ENCODE results near the gene ALOX12. TPM values are rescaled to one million over a fixed set of nuclear protein-coding genes. Genes with fewer than 3 reads are reported as not detected.

The ALOX12 gene
- polyA plus RNA-seq, 1 donor (not counting 4 experiments of a cell fraction or from before 2014, with no cell fraction given): 0.35 TPM

DNA sequence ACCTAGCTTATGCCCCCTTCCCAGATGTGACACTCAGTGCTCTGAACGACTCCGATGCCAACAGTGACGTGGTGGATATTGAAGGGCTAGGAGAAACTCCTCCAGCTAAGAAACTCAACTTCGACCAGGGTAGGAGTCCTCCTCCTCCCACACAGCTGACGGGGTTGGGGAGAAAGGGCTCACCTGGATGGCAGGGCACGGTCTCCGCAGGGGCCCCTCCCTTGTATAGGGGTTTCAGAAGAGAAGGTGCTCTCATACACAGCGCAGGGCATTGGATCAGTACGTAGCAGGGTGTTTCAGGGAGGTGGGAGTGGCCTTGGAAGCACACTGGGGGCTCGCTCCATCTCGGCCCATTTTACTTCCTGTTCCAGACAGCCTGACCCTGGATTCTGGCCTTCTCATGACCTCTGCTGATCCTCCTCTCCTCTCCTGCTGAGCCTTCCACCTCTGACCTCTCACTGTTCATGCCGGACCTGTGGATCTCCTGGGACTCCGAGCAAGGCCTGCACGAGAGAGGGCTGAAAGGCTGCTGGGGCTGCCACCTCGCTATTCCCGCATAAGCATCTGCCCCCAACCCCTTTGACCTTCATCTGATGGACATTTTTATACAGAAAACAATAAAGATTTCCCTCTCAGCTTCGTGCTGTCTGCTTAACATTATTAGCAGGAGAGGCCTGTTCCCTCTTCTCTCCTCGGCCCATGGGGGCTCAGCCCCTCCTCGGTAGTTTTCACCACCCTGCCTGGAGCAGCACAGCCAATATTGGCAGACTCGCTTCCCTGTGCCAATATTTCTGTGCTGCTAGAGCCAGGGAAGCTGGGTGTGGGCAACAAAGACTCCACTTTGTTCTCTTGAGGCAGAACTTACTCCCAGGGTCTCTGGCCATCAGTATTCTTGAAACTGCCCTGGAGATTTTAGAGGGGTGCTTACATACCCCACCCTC lies 21.3 kb downstream of the ALOX12 start:
- peaks cover 5 to 6% of the 10 kb centered on the region in 2 experiments for H3K36me3 ChIP-seq (ENCODE audit: control insufficient read depth in 2 of 2, extremely low read depth in 1 of 2, insufficient read depth in 2 of 2, low read length in 2 of 2)
- H3K4me3 ChIP-seq (ENCODE audit: control insufficient read depth in 2 of 3, extremely low read depth in 1 of 3, insufficient read depth in 2 of 3, low read depth in 1 of 3, low read length in 3 of 3): no peak overlapping the region
- H3K9me1 ChIP-seq (ENCODE audit: control insufficient read depth, extremely low read depth, insufficient read depth, low read length): peaks cover 2% of the 10 kb centered on the region
- FAIRE-seq: no peak
- no peak overlapping the region for H3K9ac ChIP-seq (ENCODE audit: control insufficient read depth, extremely low read depth, insufficient read depth, low read length)
- H2AFZ ChIP-seq (ENCODE audit: control insufficient read depth, low read length): no peak overlapping the region
- TF ChIP-seq, protein P1, sequence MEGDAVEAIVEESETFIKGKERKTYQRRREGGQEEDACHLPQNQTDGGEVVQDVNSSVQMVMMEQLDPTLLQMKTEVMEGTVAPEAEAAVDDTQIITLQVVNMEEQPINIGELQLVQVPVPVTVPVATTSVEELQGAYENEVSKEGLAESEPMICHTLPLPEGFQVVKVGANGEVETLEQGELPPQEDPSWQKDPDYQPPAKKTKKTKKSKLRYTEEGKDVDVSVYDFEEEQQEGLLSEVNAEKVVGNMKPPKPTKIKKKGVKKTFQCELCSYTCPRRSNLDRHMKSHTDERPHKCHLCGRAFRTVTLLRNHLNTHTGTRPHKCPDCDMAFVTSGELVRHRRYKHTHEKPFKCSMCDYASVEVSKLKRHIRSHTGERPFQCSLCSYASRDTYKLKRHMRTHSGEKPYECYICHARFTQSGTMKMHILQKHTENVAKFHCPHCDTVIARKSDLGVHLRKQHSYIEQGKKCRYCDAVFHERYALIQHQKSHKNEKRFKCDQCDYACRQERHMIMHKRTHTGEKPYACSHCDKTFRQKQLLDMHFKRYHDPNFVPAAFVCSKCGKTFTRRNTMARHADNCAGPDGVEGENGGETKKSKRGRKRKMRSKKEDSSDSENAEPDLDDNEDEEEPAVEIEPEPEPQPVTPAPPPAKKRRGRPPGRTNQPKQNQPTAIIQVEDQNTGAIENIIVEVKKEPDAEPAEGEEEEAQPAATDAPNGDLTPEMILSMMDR (optimal IDR thresholded peaks at IDR 0.05 in 1 of 3, IDR thresholded peaks at IDR 0.05 in 1 of 3, conservative IDR thresholded peaks at IDR 0.05 in 1 of 3; ENCODE audit: extremely low read depth in 1 of 3, insufficient read depth in 2 of 3, low read length in 3 of 3): no peak
- peaks cover 19% of the 10 kb centered on the region for H3K4me1 ChIP-seq (ENCODE audit: control insufficient read depth, extremely low read depth, insufficient read depth, low read length)
- no peaks in the 10 kb centered on the region for H4K20me1 ChIP-seq (ENCODE audit: control insufficient read depth, extremely low read depth, insufficient read depth, low read length)
- H3K27me3 ChIP-seq (ENCODE audit: control insufficient read depth, extremely low read depth, insufficient read depth, low read length): no peaks in the 10 kb centered on the region
- DNase-seq (ENCODE audit: low read depth, low spot score): no peak
- H3K4me2 ChIP-seq (ENCODE audit: control insufficient read depth, extremely low read depth, insufficient read depth, low read depth, low read length): no peak overlapping the region
- dilution Hi-C loops (cut with MboI; ENCODE audit: extremely low pct_ligation_motif_present, low sequenced_read_pairs): no loop called here
- no peaks in the 10 kb centered on the region for H3K9me3 ChIP-seq (ENCODE audit: control insufficient read depth, low read depth, low read length)
- peaks cover 17% of the 10 kb centered on the region for H3K79me2 ChIP-seq (ENCODE audit: control insufficient read depth, insufficient read depth, low read length)
- no peak overlapping the region for H3K27ac ChIP-seq (ENCODE audit: control insufficient read depth, insufficient read depth, low read length)

GRCh38 chr17:7017827-7018200 lies 22.0 kb downstream of the ALOX12 start:
- Histone ChIP-seq H3K4me1 (ENCODE audit: control insufficient read depth, extremely low read depth, insufficient read depth, low read length) (peaks cover 19% of the 10 kb centered on the region), H3K27ac (ENCODE audit: control insufficient read depth, insufficient read depth, low read length) (no peak overlapping the region), H3K79me2 (ENCODE audit: control insufficient read depth, insufficient read depth, low read length) (peaks cover 13% of the 10 kb centered on the region), H3K4me2 (ENCODE audit: control insufficient read depth, extremely low read depth, insufficient read depth, low read depth, low read length) (no peak overlapping the region), H3K4me3 (ENCODE audit: control insufficient read depth in 2 of 3, extremely low read depth in 1 of 3, insufficient read depth in 2 of 3, low read depth in 1 of 3, low read length in 3 of 3) (no peak overlapping the region), H3K27me3 (ENCODE audit: control insufficient read depth, extremely low read depth, insufficient read depth, low read length) (peaks cover 6% of the 10 kb centered on the region), H2AFZ (ENCODE audit: control insufficient read depth, low read length) (no peak overlapping the region), H3K9me3 (ENCODE audit: control insufficient read depth, low read depth, low read length) (no peaks in the 10 kb centered on the region), H3K36me3 (ENCODE audit: control insufficient read depth in 2 of 2, extremely low read depth in 1 of 2, insufficient read depth in 2 of 2, low read length in 2 of 2) (peaks cover 5 to 6% of the 10 kb centered on the region in 2 experiments), H3K9ac (ENCODE audit: control insufficient read depth, extremely low read depth, insufficient read depth, low read length) (no peak overlapping the region), H4K20me1 (ENCODE audit: control insufficient read depth, extremely low read depth, insufficient read depth, low read length) (no peaks in the 10 kb centered on the region), H3K9me1 (ENCODE audit: control insufficient read depth, extremely low read depth, insufficient read depth, low read length) (peaks cover 2% of the 10 kb centered on the region)
- no peak for DNase-seq (ENCODE audit: low read depth, low spot score)
- dilution Hi-C loops (cut with MboI; ENCODE audit: extremely low pct_ligation_motif_present, low sequenced_read_pairs): no loop called here
- no peak for FAIRE-seq
- TF ChIP-seq, protein P1 (optimal IDR thresholded peaks at IDR 0.05 in 1 of 3, IDR thresholded peaks at IDR 0.05 in 1 of 3, conservative IDR thresholded peaks at IDR 0.05 in 1 of 3; ENCODE audit: extremely low read depth in 1 of 3, insufficient read depth in 2 of 3, low read length in 3 of 3): no peak
- TF ChIP-seq EZH2 (IDR thresholded peaks at IDR 0.05; ENCODE audit: low read length): no peak

Measured in keratinocyte (primary cell).